Peyer's patch (tissue), 4 donors: ENCODE data around the gene PATJ. TPM values are rescaled to one million over a fixed set of nuclear protein-coding genes. Genes with fewer than 3 reads are reported as not detected.
"Not testable (repeated sequence)": the region's sequence is repeated elsewhere in the genome, so short reads cannot be mapped to it uniquely, and the experiment has no call there.

Experiments
- DNase-seq, 3 donors: peaks; one replicate each; pipeline ENCODE4 v3.0.0-alpha.2; 2017 to 2019
- H3K27ac ChIP-seq, 4 donors: fragments of 200-600 bp; sonication (generic); one replicate each; pipeline ENCODE4 v1.5.1; 2016 to 2019
- H3K27me3 ChIP-seq, 2 donors: fragments of 200-600 bp; sonication (generic); one replicate each; pipeline ENCODE4 v1.5.1; 2019
- H3K36me3 ChIP-seq, 3 donors: fragments of 200-600 bp; sonication (generic); one replicate each; pipeline ENCODE4 v1.5.1; 2016 to 2019
- H3K4me1 ChIP-seq, 4 donors: fragments of 200-600 bp; sonication (generic); one replicate each; pipeline ENCODE4 v1.5.1; 2016 to 2019
- H3K4me3 ChIP-seq, 4 donors: fragments of 200-600 bp; sonication (generic); 1 replicate in 3 of 4; 2 replicates in 1 of 4; pipeline ENCODE4 v1.5.1; 2016 to 2019; ENCODE audit warnings: mild to moderate bottlenecking in 1 of 4
- H3K9me3 ChIP-seq, 4 donors: fragments of 200-600 bp; sonication (generic); one replicate each; pipeline ENCODE4 v1.5.1; 2016 to 2019; ENCODE audit warnings: mild to moderate bottlenecking in 1 of 4
- CTCF ChIP-seq, 6 experiments: fragments of 450-650 bp in 4 of 6; fragments of 200-600 bp in 2 of 6; sonication (generic) in 1 of 6; IDR thresholded peaks; one replicate each; pipeline ENCODE4 v1.5.1; 2017 to 2019; ENCODE audit warnings: antibody characterized with exemption in 6 of 6, mild to moderate bottlenecking in 3 of 6, moderate library complexity in 1 of 6
- POLR2A ChIP-seq, 2 donors: fragments of 450-650 bp; IDR thresholded peaks; one replicate each; pipeline ENCODE4 v1.5.1; 2017; ENCODE audit warnings: antibody characterized with exemption in 2 of 2, mild to moderate bottlenecking in 2 of 2, moderate library complexity in 2 of 2
- total RNA-seq, 4 donors: library from RNA; depleted of rRNA; stranded (reverse); fragments of >200 nt; gene quantifications; one replicate each; pipeline ENCODE4 v1.1.0, GENCODE V29; 2016

PATJ gene
- total RNA-seq, 4 donors from 2014 or later, result 142 to 153 (median 153) TPM

- Histone ChIP-seq H3K36me3 (no peaks in the 10 kb centered on the region), H3K9me3 (no peaks in the 10 kb centered on the region), H3K4me3 (no peak overlapping the region), H3K27me3 (no peaks in the 10 kb centered on the region), H3K27ac (no peak overlapping the region), H3K4me1 (no peaks in the 10 kb centered on the region)
- no peak for DNase-seq
- TF ChIP-seq CTCF (IDR thresholded peaks at IDR 0.05) (no peak), POLR2A (IDR thresholded peaks at IDR 0.05) (no peak)
Observed at GRCh38 chr1:61956784-61957183, 214.5 kb downstream of the PATJ start.

GRCh38 chr1:61961009-61961408, 218.7 kb downstream of the PATJ start:
- H3K36me3 ChIP-seq, result no peaks in the 10 kb centered on the region
- no peaks in the 10 kb centered on the region for H3K9me3 ChIP-seq
- no peaks in the 10 kb centered on the region for H3K4me1 ChIP-seq
- H3K4me3 ChIP-seq, result no peak overlapping the region
- no peak for TF ChIP-seq POLR2A (IDR thresholded peaks at IDR 0.05)
- no peak for TF ChIP-seq CTCF (IDR thresholded peaks at IDR 0.05)
- no peak overlapping the region for H3K27ac ChIP-seq
- H3K27me3 ChIP-seq, result no peaks in the 10 kb centered on the region
- DNase-seq, result no peak

- Histone ChIP-seq H3K27me3 (no peaks in the 10 kb centered on the region), H3K9me3 (no peaks in the 10 kb centered on the region), H3K4me3 (no peak overlapping the region), H3K4me1 (no peaks in the 10 kb centered on the region), H3K27ac (no peak overlapping the region), H3K36me3 (no peaks in the 10 kb centered on the region)
- no peak for TF ChIP-seq CTCF (IDR thresholded peaks at IDR 0.05)
- TF ChIP-seq POLR2A (IDR thresholded peaks at IDR 0.05), result no peak
- DNase-seq, result no peak
Observed at GRCh38 chr1:61962631-61963030, 220.4 kb downstream of the PATJ start.

- not testable (repeated sequence) for H3K27me3 ChIP-seq, H3K9me3 ChIP-seq, H3K4me3 ChIP-seq, DNase-seq, H3K4me1 ChIP-seq, H3K27ac ChIP-seq, H3K36me3 ChIP-seq
Observed at GRCh38 chr1:61966450-61967225, 224.4 kb downstream of the PATJ start.

- TF ChIP-seq POLR2A (IDR thresholded peaks at IDR 0.05) (no peak), CTCF (IDR thresholded peaks at IDR 0.05) (no peak)
- Histone ChIP-seq H3K4me1 (no peaks in the 10 kb centered on the region), H3K27me3 (no peaks in the 10 kb centered on the region), H3K36me3 (no peaks in the 10 kb centered on the region), H3K4me3 (no peak overlapping the region), H3K9me3 (no peaks in the 10 kb centered on the region), H3K27ac (no peak overlapping the region)
- DNase-seq, result no peak
Observed at GRCh38 chr1:61967750-61968149, 225.5 kb downstream of the PATJ start.

- H3K27ac ChIP-seq, result no peak overlapping the region
- no peaks in the 10 kb centered on the region for H3K36me3 ChIP-seq
- H3K27me3 ChIP-seq, result no peaks in the 10 kb centered on the region
- no peak for TF ChIP-seq POLR2A (IDR thresholded peaks at IDR 0.05)
- no peak for TF ChIP-seq CTCF (IDR thresholded peaks at IDR 0.05)
- H3K9me3 ChIP-seq, result no peaks in the 10 kb centered on the region
- H3K4me1 ChIP-seq, result no peaks in the 10 kb centered on the region
- no peak for DNase-seq
- H3K4me3 ChIP-seq, result no peak overlapping the region
Observed at GRCh38 chr1:61968869-61969268, 226.6 kb downstream of the PATJ start.
